ENCODE results near the gene SND1.

DNA sequence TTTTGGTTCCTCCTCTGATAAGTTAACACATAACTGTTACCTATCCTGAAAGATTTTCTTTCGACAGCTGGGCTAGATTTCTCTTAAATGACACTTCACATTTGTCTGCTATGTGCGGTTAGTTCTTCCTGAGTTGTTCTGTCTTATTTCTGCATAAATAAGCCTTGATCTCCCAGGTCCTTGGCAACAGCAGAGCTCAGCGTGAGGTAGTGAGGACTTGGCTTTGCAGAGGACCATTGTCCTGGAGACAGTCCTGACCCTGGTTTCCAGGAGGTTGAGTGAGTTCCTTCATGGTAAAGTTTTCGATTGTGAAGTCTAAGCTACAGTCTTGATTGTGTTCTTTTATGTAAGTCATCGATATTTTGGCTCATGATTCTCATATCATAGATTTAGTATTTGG, 23.7 kb downstream of the SND1 start:
- TF ChIP-seq CTCF (IDR thresholded peaks at IDR 0.05; ENCODE audit: low read depth, low read length, missing input control) = no peak
- no peak for TF ChIP-seq RAD21 (IDR thresholded peaks at IDR 0.05)
- TF ChIP-seq HNF4A (conservative IDR thresholded peaks at IDR 0.05) = no peak
- TF ChIP-seq YY1 (IDR thresholded peaks at IDR 0.05) = no peak
- no peak for TF ChIP-seq TAF1 (conservative IDR thresholded peaks at IDR 0.05)
- no peak for TF ChIP-seq SP1 (IDR thresholded peaks at IDR 0.05)
- TF ChIP-seq MAX (IDR thresholded peaks at IDR 0.05) = no peak
- no peak for TF ChIP-seq JUND (IDR thresholded peaks at IDR 0.05)
- TF ChIP-seq, protein P1, sequence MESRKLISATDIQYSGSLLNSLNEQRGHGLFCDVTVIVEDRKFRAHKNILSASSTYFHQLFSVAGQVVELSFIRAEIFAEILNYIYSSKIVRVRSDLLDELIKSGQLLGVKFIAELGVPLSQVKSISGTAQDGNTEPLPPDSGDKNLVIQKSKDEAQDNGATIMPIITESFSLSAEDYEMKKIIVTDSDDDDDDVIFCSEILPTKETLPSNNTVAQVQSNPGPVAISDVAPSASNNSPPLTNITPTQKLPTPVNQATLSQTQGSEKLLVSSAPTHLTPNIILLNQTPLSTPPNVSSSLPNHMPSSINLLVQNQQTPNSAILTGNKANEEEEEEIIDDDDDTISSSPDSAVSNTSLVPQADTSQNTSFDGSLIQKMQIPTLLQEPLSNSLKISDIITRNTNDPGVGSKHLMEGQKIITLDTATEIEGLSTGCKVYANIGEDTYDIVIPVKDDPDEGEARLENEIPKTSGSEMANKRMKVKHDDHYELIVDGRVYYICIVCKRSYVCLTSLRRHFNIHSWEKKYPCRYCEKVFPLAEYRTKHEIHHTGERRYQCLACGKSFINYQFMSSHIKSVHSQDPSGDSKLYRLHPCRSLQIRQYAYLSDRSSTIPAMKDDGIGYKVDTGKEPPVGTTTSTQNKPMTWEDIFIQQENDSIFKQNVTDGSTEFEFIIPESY (IDR thresholded peaks at IDR 0.05) = no peak
- TF ChIP-seq GABPA (IDR thresholded peaks at IDR 0.05 in 1 of 2, conservative IDR thresholded peaks at IDR 0.05 in 1 of 2) = no peak
- TF ChIP-seq, protein P2, sequence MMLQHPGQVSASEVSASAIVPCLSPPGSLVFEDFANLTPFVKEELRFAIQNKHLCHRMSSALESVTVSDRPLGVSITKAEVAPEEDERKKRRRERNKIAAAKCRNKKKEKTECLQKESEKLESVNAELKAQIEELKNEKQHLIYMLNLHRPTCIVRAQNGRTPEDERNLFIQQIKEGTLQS (IDR thresholded peaks at IDR 0.05) = no peak
- no peak for TF ChIP-seq REST (IDR thresholded peaks at IDR 0.05)
- no peak for TF ChIP-seq FOXA2 (IDR thresholded peaks at IDR 0.05)
- no peak for TF ChIP-seq FOXA1 (IDR thresholded peaks at IDR 0.05)

Data from liver (tissue), 3 donors.